ENCODE measurements around the gene INPPL1.

Gene INPPL1

DNA sequence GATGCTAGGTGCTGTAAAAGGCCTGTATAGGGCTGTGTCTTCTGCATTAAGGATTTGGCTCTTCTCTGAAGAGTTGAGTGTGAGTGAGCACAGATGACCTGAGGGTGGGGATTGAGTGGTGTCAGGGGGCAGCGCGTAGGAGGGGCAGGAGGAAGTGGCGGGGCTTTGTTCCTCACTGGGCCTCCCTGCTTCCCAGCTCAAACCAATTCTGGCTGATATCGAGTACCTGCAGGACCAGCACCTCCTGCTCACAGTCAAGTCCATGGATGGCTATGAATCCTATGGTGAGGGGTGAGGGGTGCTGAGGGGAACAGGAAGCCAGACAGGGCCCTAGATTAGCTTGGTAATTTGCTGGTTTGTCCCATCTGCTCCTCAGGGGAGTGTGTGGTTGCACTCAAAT is 10.4 kb downstream of the INPPL1 start:
- Histone ChIP-seq H3K36me3 (ENCODE audit: control insufficient read depth, insufficient read depth, low read length) (peaks cover 77% of the 10 kb centered on the region), H3K27ac (ENCODE audit: low read depth, low read length) (no peak overlapping the region), H3K9me3 (ENCODE audit: control insufficient read depth, insufficient read depth, low read length) (no peaks in the 10 kb centered on the region), H3K4me1 (ENCODE audit: control insufficient read depth, insufficient read depth, low read length) (peaks cover 12% of the 10 kb centered on the region), H3K27me3 (ENCODE audit: control insufficient read depth, insufficient read depth, low read length) (peaks cover 16% of the 10 kb centered on the region), H3K9ac (ENCODE audit: low read depth, low read length) (no peak overlapping the region), H3K4me3 (ENCODE audit: low read depth, low read length) (no peak overlapping the region)

DNA sequence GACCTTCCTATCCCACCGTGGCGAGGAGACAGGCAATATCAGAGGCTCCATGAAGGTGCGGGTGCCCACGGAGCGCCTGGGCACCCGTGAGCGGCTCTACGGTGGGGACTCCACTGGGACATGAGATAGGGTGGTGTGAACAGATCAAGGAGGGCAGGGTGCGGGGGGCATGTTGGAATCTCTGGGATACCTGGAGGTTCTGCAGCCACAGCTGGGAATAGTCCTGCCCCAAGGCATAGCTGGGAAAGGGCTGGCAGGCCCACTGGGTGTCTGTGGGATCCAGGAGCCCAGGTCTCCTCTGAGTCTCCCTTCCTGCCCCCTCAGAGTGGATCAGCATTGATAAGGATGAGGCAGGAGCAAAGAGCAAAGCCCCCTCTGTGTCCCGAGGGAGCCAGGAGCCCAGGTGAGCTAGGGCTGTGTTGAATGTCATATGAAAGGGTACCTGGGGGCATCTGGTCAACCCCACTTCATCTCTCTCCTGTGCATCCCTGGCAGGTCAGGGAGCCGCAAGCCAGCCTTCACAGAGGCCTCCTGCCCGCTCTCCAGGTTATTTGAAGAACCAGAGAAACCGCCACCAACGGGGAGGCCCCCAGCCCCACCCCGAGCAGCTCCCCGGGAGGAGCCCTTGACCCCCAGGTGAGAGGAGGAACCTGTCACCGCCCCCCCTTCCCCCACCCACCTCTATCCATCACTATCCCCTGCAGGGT is 10.9 kb downstream of the INPPL1 start:
- Histone ChIP-seq H3K27me3 (ENCODE audit: control insufficient read depth, insufficient read depth, low read length) (peaks cover 22% of the 10 kb centered on the region), H3K36me3 (ENCODE audit: control insufficient read depth, insufficient read depth, low read length) (peaks cover 71% of the 10 kb centered on the region), H3K4me3 (ENCODE audit: low read depth, low read length) (no peak overlapping the region), H3K9ac (ENCODE audit: low read depth, low read length) (no peak overlapping the region), H3K9me3 (ENCODE audit: control insufficient read depth, insufficient read depth, low read length) (no peaks in the 10 kb centered on the region), H3K4me1 (ENCODE audit: control insufficient read depth, insufficient read depth, low read length) (peaks cover 17% of the 10 kb centered on the region), H3K27ac (ENCODE audit: low read depth, low read length) (no peak overlapping the region)

DNA sequence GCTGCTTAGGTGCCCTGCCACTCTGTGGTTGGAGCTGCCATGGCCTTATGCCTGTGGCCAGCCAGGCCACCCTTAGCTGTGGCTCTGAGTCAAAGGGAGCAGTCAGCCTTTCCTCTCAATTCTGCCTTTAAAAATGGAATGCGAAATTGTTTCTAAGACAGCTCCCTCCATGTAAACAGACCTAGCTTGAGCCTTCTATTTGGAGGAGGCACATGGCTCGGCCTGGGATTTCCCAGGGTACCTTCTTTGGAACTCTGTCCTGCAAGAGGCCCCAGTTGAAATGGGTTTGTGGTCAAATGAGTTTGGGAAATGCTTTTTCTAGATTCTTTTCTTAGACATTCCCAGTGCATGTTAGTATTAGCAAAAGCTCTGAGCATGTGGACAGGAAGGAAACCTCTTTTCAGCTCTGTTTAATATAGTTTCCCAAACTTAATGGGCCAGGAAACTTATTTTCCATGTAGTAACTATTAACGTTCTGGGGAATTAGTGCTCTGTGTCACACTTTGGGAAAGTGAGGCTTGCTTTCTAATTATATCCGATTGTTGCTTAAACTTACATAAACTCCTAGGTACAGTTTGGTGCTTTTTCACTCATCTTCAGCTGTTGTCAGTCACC is 11.6 kb downstream of the INPPL1 start:
- Histone ChIP-seq H3K9ac (ENCODE audit: low read depth, low read length) (no peak overlapping the region), H3K27ac (ENCODE audit: low read depth, low read length) (no peak overlapping the region)

DNA sequence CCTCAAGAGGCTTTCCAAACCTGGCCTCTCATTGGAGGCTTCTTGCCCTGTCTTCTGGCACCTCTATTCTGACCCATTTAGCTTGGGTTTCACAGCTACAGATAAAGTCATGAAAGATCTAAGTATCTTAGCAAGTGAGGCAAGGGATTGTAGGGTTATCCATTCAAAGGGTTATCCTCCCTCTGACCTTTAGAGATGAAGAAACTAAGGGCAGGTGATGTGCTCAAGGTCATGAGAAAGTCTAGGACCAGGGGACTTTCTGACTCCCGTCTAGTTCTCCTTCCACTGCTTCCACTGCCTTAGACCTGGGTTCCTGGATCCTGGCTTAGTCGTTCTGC is 12.2 kb downstream of the INPPL1 start:
- Histone ChIP-seq H3K36me3 (ENCODE audit: control insufficient read depth, insufficient read depth, low read length) (peaks cover 59% of the 10 kb centered on the region), H3K4me3 (ENCODE audit: low read depth, low read length) (no peak overlapping the region), H3K4me1 (ENCODE audit: control insufficient read depth, insufficient read depth, low read length) (peaks cover 23% of the 10 kb centered on the region), H3K9me3 (ENCODE audit: control insufficient read depth, insufficient read depth, low read length) (no peaks in the 10 kb centered on the region), H3K27ac (ENCODE audit: low read depth, low read length) (no peak overlapping the region), H3K9ac (ENCODE audit: low read depth, low read length) (no peak overlapping the region), H3K27me3 (ENCODE audit: control insufficient read depth, insufficient read depth, low read length) (peaks cover 34% of the 10 kb centered on the region)

More for the DNA sequence above, 11.6 kb downstream of the INPPL1 start:
- Histone ChIP-seq H3K4me3 (ENCODE audit: low read depth, low read length) (no peak overlapping the region), H3K4me1 (ENCODE audit: control insufficient read depth, insufficient read depth, low read length) (peaks cover 23% of the 10 kb centered on the region), H3K36me3 (ENCODE audit: control insufficient read depth, insufficient read depth, low read length) (peaks cover 64% of the 10 kb centered on the region), H3K27me3 (ENCODE audit: control insufficient read depth, insufficient read depth, low read length) (peaks cover 29% of the 10 kb centered on the region), H3K9me3 (ENCODE audit: control insufficient read depth, insufficient read depth, low read length) (no peaks in the 10 kb centered on the region)

DNA sequence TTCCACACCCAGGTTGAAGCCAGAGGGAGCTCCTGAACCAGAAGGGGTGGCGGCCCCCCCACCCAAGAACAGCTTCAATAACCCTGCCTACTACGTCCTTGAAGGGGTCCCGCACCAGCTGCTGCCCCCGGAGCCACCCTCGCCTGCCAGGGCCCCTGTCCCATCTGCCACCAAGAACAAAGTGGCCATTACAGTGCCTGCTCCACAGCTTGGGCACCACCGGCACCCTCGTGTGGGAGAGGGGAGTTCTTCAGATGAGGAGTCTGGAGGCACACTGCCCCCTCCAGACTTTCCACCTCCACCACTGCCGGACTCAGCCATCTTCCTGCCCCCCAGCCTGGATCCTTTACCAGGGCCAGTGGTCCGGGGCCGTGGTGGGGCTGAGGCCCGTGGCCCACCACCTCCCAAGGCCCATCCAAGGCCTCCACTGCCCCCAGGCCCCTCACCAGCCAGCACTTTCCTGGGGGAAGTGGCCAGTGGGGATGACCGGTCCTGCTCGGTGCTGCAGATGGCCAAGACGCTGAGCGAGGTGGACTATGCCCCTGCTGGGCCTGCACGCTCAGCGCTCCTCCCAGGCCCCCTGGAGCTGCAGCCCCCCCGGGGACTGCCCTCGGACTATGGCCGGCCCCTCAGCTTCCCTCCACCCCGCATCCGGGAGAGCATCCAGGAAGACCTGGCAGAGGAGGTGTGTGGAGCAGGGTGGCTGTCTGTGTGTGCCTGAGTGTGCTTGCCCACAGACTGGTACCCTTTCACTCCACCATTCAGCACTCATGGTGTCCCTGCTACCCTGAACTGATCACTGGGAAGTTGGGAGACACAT is 12.8 kb downstream of the INPPL1 start:
- Histone ChIP-seq H3K27ac (ENCODE audit: low read depth, low read length) (peak overlapping the region; percentile 61), H3K9me3 (ENCODE audit: control insufficient read depth, insufficient read depth, low read length) (no peaks in the 10 kb centered on the region), H3K4me1 (ENCODE audit: control insufficient read depth, insufficient read depth, low read length) (peaks cover 23% of the 10 kb centered on the region), H3K27me3 (ENCODE audit: control insufficient read depth, insufficient read depth, low read length) (peaks cover 40% of the 10 kb centered on the region), H3K36me3 (ENCODE audit: control insufficient read depth, insufficient read depth, low read length) (peaks cover 53% of the 10 kb centered on the region), H3K4me3 (ENCODE audit: low read depth, low read length) (no peak overlapping the region), H3K9ac (ENCODE audit: low read depth, low read length) (no peak overlapping the region)

DNA sequence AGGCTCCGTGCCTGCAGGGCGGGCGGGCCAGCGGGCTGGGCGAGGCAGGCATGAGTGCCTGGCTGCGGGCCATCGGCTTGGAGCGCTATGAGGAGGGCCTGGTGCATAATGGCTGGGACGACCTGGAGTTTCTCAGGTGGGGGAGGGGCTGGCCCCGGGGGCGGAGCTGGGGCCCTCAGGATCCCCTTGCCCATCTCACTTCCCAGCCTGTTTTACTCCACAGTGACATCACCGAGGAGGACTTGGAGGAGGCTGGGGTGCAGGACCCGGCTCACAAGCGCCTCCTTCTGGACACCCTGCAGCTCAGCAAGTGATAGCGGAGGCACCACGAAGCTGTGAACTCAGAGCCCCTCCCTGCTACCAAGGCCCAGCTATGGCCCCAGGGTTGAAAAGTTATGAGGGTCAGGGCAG is 13.5 kb downstream of the INPPL1 start:
- peaks cover 47% of the 10 kb centered on the region for H3K27me3 ChIP-seq (ENCODE audit: control insufficient read depth, insufficient read depth, low read length)
- H3K27ac ChIP-seq (ENCODE audit: low read depth, low read length) = peak overlapping the region; percentile 61
- H3K4me3 ChIP-seq (ENCODE audit: low read depth, low read length) = peak overlapping the region; percentile 36; the same call in 1 of the 2 replicates
- H3K4me1 ChIP-seq (ENCODE audit: control insufficient read depth, insufficient read depth, low read length) = peaks cover 23% of the 10 kb centered on the region
- no peaks in the 10 kb centered on the region for H3K9me3 ChIP-seq (ENCODE audit: control insufficient read depth, insufficient read depth, low read length)
- peaks cover 46% of the 10 kb centered on the region for H3K36me3 ChIP-seq (ENCODE audit: control insufficient read depth, insufficient read depth, low read length)
- H3K9ac ChIP-seq (ENCODE audit: low read depth, low read length) = no peak overlapping the region

DNA sequence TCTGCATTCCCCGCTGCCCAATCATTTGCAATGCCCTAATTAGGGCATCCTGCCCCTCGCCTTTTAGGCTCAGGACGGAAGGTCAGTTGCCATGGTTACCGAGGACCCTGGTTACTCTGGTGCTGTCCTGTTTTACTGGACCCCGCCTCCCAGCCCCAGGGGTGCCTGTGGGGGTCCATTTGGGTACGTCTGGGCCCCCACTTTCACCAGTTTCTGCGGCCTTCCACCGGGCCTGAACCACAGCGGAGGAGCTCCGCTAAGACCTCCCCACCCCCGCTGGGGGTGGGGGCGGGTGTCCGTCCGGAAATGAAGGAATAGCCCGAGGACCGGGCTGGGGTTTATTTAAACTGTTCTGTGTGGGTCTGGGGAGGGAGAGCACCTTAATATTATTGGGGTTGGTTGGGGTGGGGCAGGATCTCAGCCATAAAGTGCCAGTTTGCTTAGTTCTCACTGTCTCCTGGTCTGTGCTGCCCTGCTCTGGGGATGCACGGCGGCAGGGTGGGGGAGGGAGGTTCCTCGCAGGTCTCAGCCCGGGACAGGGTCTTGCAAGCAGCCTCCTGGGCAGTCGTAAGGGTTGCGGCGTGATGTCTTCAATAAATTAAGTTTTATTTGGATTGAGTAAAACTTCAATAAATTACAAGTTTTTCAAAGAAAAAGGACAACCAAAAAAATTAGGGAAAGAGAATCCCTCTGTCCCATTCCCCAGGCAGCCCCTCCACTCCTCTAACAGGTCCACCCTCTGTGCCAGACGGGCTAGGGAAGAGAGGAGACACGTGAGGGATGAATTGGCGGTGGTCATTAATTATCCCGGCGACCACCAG is 14.1 kb downstream of the INPPL1 start:
- peaks cover 39% of the 10 kb centered on the region for H3K36me3 ChIP-seq (ENCODE audit: control insufficient read depth, insufficient read depth, low read length)
- H3K4me3 ChIP-seq (ENCODE audit: low read depth, low read length) = peak overlapping the region; percentile 47; the same call in 1 of the 2 replicates
- no peak overlapping the region for H3K27ac ChIP-seq (ENCODE audit: low read depth, low read length)
- H3K9ac ChIP-seq (ENCODE audit: low read depth, low read length) = no peak overlapping the region
- peaks cover 54% of the 10 kb centered on the region for H3K27me3 ChIP-seq (ENCODE audit: control insufficient read depth, insufficient read depth, low read length)
- H3K4me1 ChIP-seq (ENCODE audit: control insufficient read depth, insufficient read depth, low read length) = peaks cover 23% of the 10 kb centered on the region
- H3K9me3 ChIP-seq (ENCODE audit: control insufficient read depth, insufficient read depth, low read length) = no peaks in the 10 kb centered on the region

DNA sequence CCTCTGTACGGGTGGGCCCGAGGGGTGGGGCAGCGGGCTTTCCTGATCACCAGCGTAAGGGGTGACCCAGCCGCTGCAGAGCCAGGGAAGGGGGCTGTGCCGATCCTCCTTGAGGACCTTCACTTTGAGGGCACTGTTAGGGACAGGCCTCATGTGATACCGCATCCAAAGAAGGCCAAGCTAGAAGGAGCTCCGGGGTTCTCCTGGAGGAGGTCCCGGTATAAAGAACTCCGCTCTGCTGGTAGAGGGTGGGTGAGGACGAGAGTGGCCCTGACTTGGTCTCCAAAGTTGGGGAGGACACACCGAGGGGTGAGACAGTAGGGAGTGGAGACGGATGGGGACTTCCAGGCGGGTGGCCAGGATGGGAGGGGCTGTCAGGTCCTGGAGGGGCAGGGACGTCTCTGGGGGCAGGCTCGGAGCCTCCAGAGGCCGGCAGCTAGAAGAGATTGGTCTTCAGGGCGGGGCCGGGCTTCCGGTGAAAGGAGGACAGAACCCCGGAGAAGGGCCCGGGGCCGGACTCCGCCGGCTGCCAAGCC is 14.8 kb downstream of the INPPL1 start:
- no peak overlapping the region for H3K9ac ChIP-seq (ENCODE audit: low read depth, low read length)
- H3K36me3 ChIP-seq (ENCODE audit: control insufficient read depth, insufficient read depth, low read length) = peaks cover 32% of the 10 kb centered on the region
- peak overlapping the region; percentile 47 for H3K4me3 ChIP-seq (ENCODE audit: low read depth, low read length)
- H3K27ac ChIP-seq (ENCODE audit: low read depth, low read length) = no peak overlapping the region
- H3K4me1 ChIP-seq (ENCODE audit: control insufficient read depth, insufficient read depth, low read length) = peaks cover 23% of the 10 kb centered on the region
- no peaks in the 10 kb centered on the region for H3K9me3 ChIP-seq (ENCODE audit: control insufficient read depth, insufficient read depth, low read length)
- peaks cover 59% of the 10 kb centered on the region for H3K27me3 ChIP-seq (ENCODE audit: control insufficient read depth, insufficient read depth, low read length)

DNA sequence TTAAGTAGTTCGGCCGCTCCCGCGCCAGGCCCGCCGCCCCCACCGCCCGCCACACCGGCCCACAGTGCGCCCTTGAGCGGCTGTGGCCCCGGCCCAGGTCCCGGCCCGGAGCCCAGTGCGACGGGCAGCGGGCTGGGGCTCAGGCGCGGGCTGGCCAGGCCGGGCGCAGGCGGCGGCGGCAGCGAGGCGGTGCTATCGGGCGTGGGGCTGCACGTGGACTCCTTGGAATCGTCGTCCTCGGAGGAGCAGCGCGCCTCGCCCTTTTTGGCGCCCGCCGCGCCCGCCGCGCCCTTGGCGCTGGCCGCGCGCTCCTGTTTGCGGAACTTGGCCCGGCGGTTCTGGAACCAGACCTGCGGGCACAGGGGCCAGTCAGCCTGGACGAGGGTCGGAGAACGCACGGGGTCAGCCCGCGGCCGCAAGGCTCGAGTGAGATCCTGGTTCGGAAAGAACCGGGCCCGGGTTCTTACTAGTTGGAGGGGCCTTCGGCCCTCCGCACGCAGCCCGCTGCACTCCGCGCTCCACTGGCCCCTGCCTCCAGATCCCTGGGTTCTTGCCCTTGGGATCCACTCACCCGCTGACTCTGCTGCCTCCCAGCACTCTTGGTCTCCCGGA is 15.4 kb downstream of the INPPL1 start:
- H3K9ac ChIP-seq (ENCODE audit: low read depth, low read length) = 0 out of 2 replicates have a peak overlapping the region, but pooled peaks have one; percentile 7
- peak overlapping the region; percentile 47 for H3K4me3 ChIP-seq (ENCODE audit: low read depth, low read length)

More for the DNA sequence above, 15.4 kb downstream of the INPPL1 start:
- H3K36me3 ChIP-seq (ENCODE audit: control insufficient read depth, insufficient read depth, low read length) = peaks cover 26% of the 10 kb centered on the region
- H3K9me3 ChIP-seq (ENCODE audit: control insufficient read depth, insufficient read depth, low read length) = no peaks in the 10 kb centered on the region
- peaks cover 65% of the 10 kb centered on the region for H3K27me3 ChIP-seq (ENCODE audit: control insufficient read depth, insufficient read depth, low read length)
- no peak overlapping the region for H3K27ac ChIP-seq (ENCODE audit: low read depth, low read length)
- H3K4me1 ChIP-seq (ENCODE audit: control insufficient read depth, insufficient read depth, low read length) = peaks cover 25% of the 10 kb centered on the region
